Measurements from ENCODE around the gene GCGR.
A peak's percentile ranks its signal among the peaks of the same experiment; 100 is the strongest.

GCGR gene

GRCh38 chr17:81808778-81809555 lies 5.0 kb downstream of the GCGR start:
- no peaks in the 10 kb centered on the region for H3K9me3 Mint-ChIP-seq
- peaks cover 20% of the 10 kb centered on the region for H3K27me3 Mint-ChIP-seq
- no peak for ATAC-seq
- no peaks in the 10 kb centered on the region for H3K36me3 Mint-ChIP-seq (ENCODE audit: low read depth)
- H3K27ac Mint-ChIP-seq, result no peak overlapping the region
- DNase-seq, result no peak
- H3K4me3 Mint-ChIP-seq, result no peak overlapping the region
- peaks cover 2% of the 10 kb centered on the region for H3K4me1 Mint-ChIP-seq

GRCh38 chr17:81809556-81809998 lies 5.6 kb downstream of the GCGR start:
- Mint-ChIP-seq H3K27me3 (peaks cover 20% of the 10 kb centered on the region), H3K27ac (no peak overlapping the region), H3K4me1 (peaks cover 2% of the 10 kb centered on the region), H3K36me3 (ENCODE audit: low read depth) (no peaks in the 10 kb centered on the region), H3K4me3 (no peak overlapping the region), H3K9me3 (no peaks in the 10 kb centered on the region)
- no peak for ATAC-seq
- no peak for DNase-seq

GRCh38 chr17:81810476-81810875 lies 6.5 kb downstream of the GCGR start:
- Mint-ChIP-seq H3K9me3 (no peaks in the 10 kb centered on the region), H3K36me3 (ENCODE audit: low read depth) (no peaks in the 10 kb centered on the region), H3K4me3 (no peak overlapping the region), H3K27me3 (peaks cover 15% of the 10 kb centered on the region), H3K27ac (no peak overlapping the region), H3K4me1 (no peaks in the 10 kb centered on the region)
- ATAC-seq (no peak), DNase-seq (no peak)

- no peaks in the 10 kb centered on the region for H3K4me1 Mint-ChIP-seq
- H3K27me3 Mint-ChIP-seq, result peaks cover 13% of the 10 kb centered on the region
- no peaks in the 10 kb centered on the region for H3K36me3 Mint-ChIP-seq (ENCODE audit: low read depth)
- H3K4me3 Mint-ChIP-seq, result no peak overlapping the region
- no peak overlapping the region for H3K27ac Mint-ChIP-seq
- ATAC-seq, result no peak
- no peaks in the 10 kb centered on the region for H3K9me3 Mint-ChIP-seq
- DNase-seq, result no peak
These were observed 7.1 kb downstream of the GCGR start for GRCh38 chr17:81810892-81811704.

GRCh38 chr17:81811705-81812570 lies 8.0 kb downstream of the GCGR start:
- Mint-ChIP-seq H3K36me3 (ENCODE audit: low read depth) (no peaks in the 10 kb centered on the region), H3K9me3 (no peaks in the 10 kb centered on the region), H3K27ac (no peak overlapping the region), H3K4me1 (no peaks in the 10 kb centered on the region), H3K27me3 (peaks cover 18% of the 10 kb centered on the region), H3K4me3 (no peak overlapping the region)
- ATAC-seq, result no peak
- no peak for DNase-seq

GRCh38 chr17:81812571-81813370 lies 8.8 kb downstream of the GCGR start:
- H3K36me3 Mint-ChIP-seq (ENCODE audit: low read depth), result no peaks in the 10 kb centered on the region
- H3K27me3 Mint-ChIP-seq, result peaks cover 17% of the 10 kb centered on the region
- no peak overlapping the region for H3K4me3 Mint-ChIP-seq
- ATAC-seq (no peak), DNase-seq (no peak)
- H3K27ac Mint-ChIP-seq, result no peak overlapping the region
- H3K4me1 Mint-ChIP-seq, result no peaks in the 10 kb centered on the region
- no peaks in the 10 kb centered on the region for H3K9me3 Mint-ChIP-seq

- H3K27me3 Mint-ChIP-seq, result peaks cover 18% of the 10 kb centered on the region
These were observed 9.4 kb downstream of the GCGR start for GRCh38 chr17:81813371-81813684.

GRCh38 chr17:81813861-81814683 lies 10.1 kb downstream of the GCGR start:
- Mint-ChIP-seq H3K27ac (no peak overlapping the region), H3K36me3 (ENCODE audit: low read depth) (no peaks in the 10 kb centered on the region), H3K4me3 (no peak overlapping the region), H3K27me3 (peaks cover 17% of the 10 kb centered on the region), H3K9me3 (no peaks in the 10 kb centered on the region), H3K4me1 (no peaks in the 10 kb centered on the region)
- no peak for DNase-seq
- ATAC-seq, result no peak

More at GRCh38 chr17:81813371-81813684, 9.4 kb downstream of the GCGR start:
- H3K4me1 Mint-ChIP-seq, result no peaks in the 10 kb centered on the region
- no peaks in the 10 kb centered on the region for H3K9me3 Mint-ChIP-seq
- no peak for DNase-seq
- no peak overlapping the region for H3K27ac Mint-ChIP-seq
- H3K36me3 Mint-ChIP-seq (ENCODE audit: low read depth), result no peaks in the 10 kb centered on the region
- no peak overlapping the region for H3K4me3 Mint-ChIP-seq
- no peak for ATAC-seq

GRCh38 chr17:81814748-81815645 lies 11.0 kb downstream of the GCGR start:
- Mint-ChIP-seq H3K4me1 (no peaks in the 10 kb centered on the region), H3K27ac (no peak overlapping the region), H3K27me3 (peaks cover 10% of the 10 kb centered on the region), H3K36me3 (ENCODE audit: low read depth) (no peaks in the 10 kb centered on the region), H3K4me3 (no peak overlapping the region), H3K9me3 (no peaks in the 10 kb centered on the region)
- DNase-seq (no peak), ATAC-seq (no peak)

GRCh38 chr17:81815646-81815986 lies 11.7 kb downstream of the GCGR start:
- H3K4me3 Mint-ChIP-seq, result no peak overlapping the region
- H3K27me3 Mint-ChIP-seq, result peaks cover 10% of the 10 kb centered on the region
- H3K9me3 Mint-ChIP-seq, result no peaks in the 10 kb centered on the region
- no peak overlapping the region for H3K27ac Mint-ChIP-seq
- no peaks in the 10 kb centered on the region for H3K36me3 Mint-ChIP-seq (ENCODE audit: low read depth)
- no peaks in the 10 kb centered on the region for H3K4me1 Mint-ChIP-seq
- no peak for ATAC-seq
- no peak for DNase-seq

- no peak for DNase-seq
- Mint-ChIP-seq H3K27ac (no peak overlapping the region), H3K36me3 (ENCODE audit: low read depth) (no peaks in the 10 kb centered on the region), H3K4me3 (no peak overlapping the region), H3K4me1 (no peaks in the 10 kb centered on the region), H3K27me3 (peaks cover 10% of the 10 kb centered on the region), H3K9me3 (no peaks in the 10 kb centered on the region)
- ATAC-seq, result no peak
These were observed 13.8 kb downstream of the GCGR start for GRCh38 chr17:81817758-81818147.

GRCh38 chr17:81819708-81820107 lies 15.8 kb downstream of the GCGR start:
- peaks cover 10% of the 10 kb centered on the region for H3K27me3 Mint-ChIP-seq
- DNase-seq, result no peak
- no peak for ATAC-seq

GRCh38 chr17:81821147-81821546 lies 17.2 kb downstream of the GCGR start:
- H3K9me3 Mint-ChIP-seq, result no peaks in the 10 kb centered on the region
- no peak overlapping the region for H3K27ac Mint-ChIP-seq
- peaks cover 3% of the 10 kb centered on the region for H3K4me1 Mint-ChIP-seq
- DNase-seq (no peak), ATAC-seq (peak; percentile 35)
- peaks cover 9% of the 10 kb centered on the region for H3K27me3 Mint-ChIP-seq
- H3K36me3 Mint-ChIP-seq (ENCODE audit: low read depth), result no peaks in the 10 kb centered on the region
- H3K4me3 Mint-ChIP-seq, result no peak overlapping the region

More at GRCh38 chr17:81819708-81820107, 15.8 kb downstream of the GCGR start:
- Mint-ChIP-seq H3K36me3 (ENCODE audit: low read depth) (no peaks in the 10 kb centered on the region), H3K4me1 (no peaks in the 10 kb centered on the region), H3K4me3 (no peak overlapping the region), H3K27ac (no peak overlapping the region), H3K9me3 (no peaks in the 10 kb centered on the region)

Data from activated naive CD8-positive, alpha-beta T cell treated with anti-CD3 and anti-CD28 coated beads, Interleukin-2, amount 50 U/mL, for 24 hours (primary cell).